ENCODE data around the gene ACAD10.

DNA sequence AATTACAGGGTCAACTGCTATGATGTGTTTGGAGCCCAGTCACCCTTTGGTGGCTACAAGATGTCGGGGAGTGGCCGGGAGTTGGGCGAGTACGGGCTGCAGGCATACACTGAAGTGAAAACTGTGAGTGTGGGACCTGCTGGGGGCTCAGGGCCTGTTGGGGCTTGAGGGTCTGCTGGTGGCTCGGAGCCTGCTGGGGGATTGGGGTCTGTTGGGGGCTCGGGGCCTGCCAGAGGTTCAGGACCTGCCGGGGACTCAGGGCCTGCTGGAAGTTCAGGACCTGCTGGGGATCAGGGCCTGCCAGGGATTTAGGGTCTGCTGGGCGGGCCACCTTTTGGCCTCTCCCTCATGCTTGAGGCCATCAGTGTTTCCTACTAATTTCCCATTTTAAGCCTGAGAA is 118.0 kb downstream of the ACAD10 start:
- no peak for TF ChIP-seq ZNF571 (tag by site-specific recombination; IDR thresholded peaks at IDR 0.05)
- TF ChIP-seq, protein P1, sequence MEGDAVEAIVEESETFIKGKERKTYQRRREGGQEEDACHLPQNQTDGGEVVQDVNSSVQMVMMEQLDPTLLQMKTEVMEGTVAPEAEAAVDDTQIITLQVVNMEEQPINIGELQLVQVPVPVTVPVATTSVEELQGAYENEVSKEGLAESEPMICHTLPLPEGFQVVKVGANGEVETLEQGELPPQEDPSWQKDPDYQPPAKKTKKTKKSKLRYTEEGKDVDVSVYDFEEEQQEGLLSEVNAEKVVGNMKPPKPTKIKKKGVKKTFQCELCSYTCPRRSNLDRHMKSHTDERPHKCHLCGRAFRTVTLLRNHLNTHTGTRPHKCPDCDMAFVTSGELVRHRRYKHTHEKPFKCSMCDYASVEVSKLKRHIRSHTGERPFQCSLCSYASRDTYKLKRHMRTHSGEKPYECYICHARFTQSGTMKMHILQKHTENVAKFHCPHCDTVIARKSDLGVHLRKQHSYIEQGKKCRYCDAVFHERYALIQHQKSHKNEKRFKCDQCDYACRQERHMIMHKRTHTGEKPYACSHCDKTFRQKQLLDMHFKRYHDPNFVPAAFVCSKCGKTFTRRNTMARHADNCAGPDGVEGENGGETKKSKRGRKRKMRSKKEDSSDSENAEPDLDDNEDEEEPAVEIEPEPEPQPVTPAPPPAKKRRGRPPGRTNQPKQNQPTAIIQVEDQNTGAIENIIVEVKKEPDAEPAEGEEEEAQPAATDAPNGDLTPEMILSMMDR (tag by site-specific recombination; IDR thresholded peaks at IDR 0.05) = no peak

Data from HEK293 (cell line).